Measurements from ENCODE around the gene BHLHE40.

- TF ChIP-seq EZH2 (IDR thresholded peaks at IDR 0.05; ENCODE audit: borderline replicate concordance, insufficient read depth, low read length, poor library complexity, severe bottlenecking) (no peak), SMC3 (conservative IDR thresholded peaks at IDR 0.05; ENCODE audit: poor library complexity) (no peak), CTCF (IDR thresholded peaks at IDR 0.05; ENCODE audit: poor library complexity, severe bottlenecking) (no peak)
These were observed 40.0 kb upstream of the BHLHE40 start for GRCh38 chr3:4939276-4939675.

All from neural cell (in vitro differentiated cells).